GM12865 (cell line): ENCODE results near the gene PDZD2.
"Not testable (repeated sequence)": the region's sequence is repeated elsewhere in the genome, so short reads cannot be mapped to it uniquely, and the experiment has no call there.

ENCODE experiments used
- DNase-seq: peaks from one replicate; pipeline ENCODE4 v3.0.0; 2010; ENCODE audit warnings: low read depth
- H3K4me3 ChIP-seq: 2 replicates; pipeline ENCODE4 v1.5.1; 2011; ENCODE audit warnings: mild to moderate bottlenecking, low read depth, low read length, control low read depth
- TF ChIP-seq, protein P1 (sequence below): IDR thresholded peaks from 2 replicates; pipeline ENCODE4 v1.5.1; 2011; ENCODE audit warnings: low read length, control low read depth, low read depth, inconsistent platforms; ENCODE audit not compliant: insufficient read depth; ENCODE audit errors: missing control alignments

Gene PDZD2

DNA sequence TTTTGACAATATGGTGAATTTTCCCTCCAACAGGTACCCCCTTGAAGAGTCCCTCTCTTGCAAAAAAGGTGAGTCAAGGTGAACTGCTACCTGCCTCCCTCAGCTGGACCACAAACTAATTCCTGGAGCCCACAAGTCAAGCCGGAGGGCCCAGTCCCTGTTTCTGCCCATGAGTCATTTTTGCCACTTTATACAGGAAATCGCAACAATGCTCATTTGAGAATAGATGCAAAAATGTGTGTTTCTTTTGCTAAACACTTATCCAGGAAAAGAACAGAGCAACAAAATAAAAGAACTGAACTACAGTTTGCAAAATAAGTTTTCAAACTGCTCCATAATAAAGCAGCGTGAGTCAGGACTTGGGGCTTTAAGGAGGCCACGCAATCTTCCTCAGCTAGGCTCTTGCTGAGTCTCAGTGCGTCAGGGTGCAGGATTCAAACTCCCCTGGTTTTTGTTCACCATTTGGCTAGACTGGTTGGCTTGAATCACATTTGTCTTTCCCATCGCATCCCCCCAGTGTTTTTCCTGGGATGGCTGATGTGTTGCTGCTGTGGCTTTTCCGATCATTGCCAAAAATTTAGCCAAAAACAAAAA, 432.5 kb downstream of the PDZD2 start:
- H3K4me3 ChIP-seq: no peak overlapping the region
- DNase-seq: no peak
- TF ChIP-seq, protein P1, sequence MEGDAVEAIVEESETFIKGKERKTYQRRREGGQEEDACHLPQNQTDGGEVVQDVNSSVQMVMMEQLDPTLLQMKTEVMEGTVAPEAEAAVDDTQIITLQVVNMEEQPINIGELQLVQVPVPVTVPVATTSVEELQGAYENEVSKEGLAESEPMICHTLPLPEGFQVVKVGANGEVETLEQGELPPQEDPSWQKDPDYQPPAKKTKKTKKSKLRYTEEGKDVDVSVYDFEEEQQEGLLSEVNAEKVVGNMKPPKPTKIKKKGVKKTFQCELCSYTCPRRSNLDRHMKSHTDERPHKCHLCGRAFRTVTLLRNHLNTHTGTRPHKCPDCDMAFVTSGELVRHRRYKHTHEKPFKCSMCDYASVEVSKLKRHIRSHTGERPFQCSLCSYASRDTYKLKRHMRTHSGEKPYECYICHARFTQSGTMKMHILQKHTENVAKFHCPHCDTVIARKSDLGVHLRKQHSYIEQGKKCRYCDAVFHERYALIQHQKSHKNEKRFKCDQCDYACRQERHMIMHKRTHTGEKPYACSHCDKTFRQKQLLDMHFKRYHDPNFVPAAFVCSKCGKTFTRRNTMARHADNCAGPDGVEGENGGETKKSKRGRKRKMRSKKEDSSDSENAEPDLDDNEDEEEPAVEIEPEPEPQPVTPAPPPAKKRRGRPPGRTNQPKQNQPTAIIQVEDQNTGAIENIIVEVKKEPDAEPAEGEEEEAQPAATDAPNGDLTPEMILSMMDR: no peak

DNA sequence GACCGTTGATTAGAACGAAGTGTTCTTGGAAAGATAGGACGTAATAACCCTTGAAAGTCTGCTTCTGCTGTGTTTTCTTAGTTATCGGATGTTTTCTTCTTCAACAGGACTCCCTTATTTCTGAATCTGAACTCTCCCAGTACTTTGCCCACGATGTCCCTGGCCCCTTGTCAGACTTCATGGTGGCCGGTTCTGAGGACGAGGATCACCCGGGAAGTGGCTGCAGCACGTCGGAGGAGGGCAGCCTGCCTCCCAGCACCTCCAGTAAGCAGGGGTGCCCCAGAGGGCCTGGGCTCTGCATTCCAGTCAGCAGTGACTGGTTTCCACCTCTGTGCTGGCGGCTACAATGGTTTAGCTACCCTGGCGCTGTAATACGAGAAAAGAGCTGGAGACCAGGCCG, 433.1 kb downstream of the PDZD2 start:
- DNase-seq: no peak
- H3K4me3 ChIP-seq: no peak overlapping the region
- TF ChIP-seq, protein P1: no peak

DNA sequence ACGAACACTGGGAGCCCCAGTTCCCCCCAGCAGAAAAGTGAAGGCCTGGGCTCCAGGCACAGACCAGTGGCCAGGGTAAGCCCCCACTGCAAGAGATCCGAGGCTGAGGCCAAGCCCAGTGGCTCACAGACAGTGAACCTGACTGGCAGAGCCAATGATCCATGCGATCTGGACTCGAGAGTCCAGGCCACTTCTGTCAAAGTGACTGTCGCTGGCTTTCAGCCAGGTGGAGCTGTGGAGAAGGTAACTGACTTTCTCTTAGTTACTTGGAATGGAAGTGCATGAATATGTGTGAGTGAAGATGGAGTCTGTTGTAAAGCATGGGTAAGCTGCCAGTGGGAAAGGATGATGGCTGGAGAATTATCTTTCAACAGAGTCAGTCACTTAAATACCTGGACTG, 435.5 kb downstream of the PDZD2 start:
- TF ChIP-seq, protein P1: no peak
- H3K4me3 ChIP-seq: no peak overlapping the region
- DNase-seq: no peak

DNA sequence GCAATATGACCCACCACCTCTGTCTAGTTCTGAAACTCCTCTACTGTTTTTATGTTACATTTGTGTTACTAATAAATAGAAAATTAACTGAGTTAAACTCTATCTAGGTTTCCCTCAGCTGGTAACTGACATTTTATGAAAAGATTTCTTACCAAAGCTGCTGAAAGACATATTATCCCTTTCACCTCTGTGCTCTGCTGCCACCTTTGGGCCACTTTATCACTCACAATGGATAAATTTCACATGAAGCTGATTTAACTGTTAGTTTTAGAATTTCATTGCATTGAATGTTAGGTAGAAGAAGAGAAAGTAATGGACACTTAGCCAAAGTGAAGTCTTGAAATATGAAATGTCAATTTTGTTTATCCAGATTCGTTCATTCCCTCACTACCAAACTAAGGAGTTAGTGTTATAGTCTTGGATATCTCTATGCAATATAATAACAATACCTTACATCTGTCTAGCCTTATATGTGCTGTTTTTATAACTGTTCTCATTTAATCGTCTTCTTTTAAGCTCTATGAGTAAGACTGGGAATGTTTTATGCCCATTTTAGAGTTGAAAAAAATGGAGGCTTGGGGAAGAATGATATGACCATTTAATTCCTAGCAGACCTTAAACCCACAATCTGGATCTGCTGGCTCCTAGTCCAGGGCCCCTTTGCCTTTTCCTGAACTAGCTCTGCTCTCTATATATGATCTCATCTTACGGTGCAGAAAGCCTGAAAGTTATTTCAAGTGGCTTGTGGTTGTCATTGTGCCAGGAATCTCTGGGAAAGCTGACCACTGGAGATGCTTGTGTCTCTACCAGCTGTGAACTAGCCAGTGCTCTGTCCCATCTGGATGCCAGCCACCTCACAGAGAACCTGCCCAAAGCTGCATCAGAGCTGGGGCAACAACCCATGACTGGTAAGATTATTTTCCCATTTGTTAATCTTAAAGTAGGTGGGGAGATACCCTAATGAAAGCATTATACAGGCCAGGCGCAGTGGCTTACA, 438.1 kb downstream of the PDZD2 start:
- peak; percentile 54 for DNase-seq
- no peak overlapping the region for H3K4me3 ChIP-seq
- TF ChIP-seq, protein P1: peak; percentile 67

DNA sequence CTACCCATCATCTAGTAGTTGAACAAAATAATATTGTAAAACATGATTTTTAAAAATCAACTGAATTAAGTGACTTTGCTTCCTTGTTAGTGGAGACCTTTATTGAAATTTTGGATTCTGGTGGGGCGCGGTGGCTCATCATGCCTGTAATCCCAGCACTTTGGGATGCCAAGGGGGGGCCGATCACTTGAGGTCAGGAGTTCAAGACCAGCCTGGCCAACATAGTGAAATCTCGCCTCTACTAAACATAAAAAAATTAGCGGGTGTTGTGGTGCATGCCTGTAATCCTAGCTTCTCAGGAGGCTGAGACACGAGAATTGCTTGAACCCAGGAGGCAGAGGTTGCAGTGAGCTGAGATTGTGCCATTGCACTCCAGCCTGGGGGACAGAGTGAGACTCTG, 439.9 kb downstream of the PDZD2 start:
- H3K4me3 ChIP-seq, DNase-seq: not testable (repeated sequence)

DNA sequence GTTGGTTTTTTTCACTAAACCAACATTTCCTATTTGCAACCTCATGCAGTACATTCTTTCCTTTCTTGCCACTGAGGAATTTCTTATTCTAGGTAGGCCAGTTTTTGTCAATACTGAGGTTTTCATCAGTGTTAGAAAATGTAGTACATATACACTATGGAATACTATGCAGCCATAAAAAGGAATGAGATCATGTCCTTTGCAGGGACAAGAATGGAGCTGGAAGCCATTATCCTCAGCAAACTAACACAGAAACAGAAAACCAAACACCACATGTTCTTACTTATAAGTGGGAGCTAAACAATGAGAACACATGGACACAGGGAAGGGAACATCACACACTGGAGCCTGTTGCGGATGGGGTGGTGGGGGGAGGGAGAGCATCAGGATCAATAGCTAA, 441.6 kb downstream of the PDZD2 start:
- DNase-seq, H3K4me3 ChIP-seq: not testable (repeated sequence)

DNA sequence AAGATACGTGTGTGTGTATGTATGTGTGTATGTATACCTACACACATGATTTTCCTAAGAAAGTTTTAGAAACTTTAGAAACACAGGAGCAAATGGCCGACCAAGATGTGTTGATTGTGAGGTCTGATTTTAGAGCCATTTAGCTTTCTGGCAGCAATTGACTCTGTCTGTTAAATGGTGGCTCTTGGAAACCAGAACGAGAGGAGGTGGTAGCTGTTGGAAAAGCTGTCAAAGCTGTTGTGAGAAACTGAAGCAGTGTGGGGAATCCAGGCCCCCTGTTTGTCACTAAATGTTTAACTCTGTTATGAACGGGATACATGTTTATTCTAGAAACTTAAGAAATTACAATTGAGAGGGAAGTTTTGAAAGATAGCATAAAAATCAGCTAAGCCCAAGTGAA, 443.8 kb downstream of the PDZD2 start:
- TF ChIP-seq, protein P1: no peak
- no peak for DNase-seq
- no peak overlapping the region for H3K4me3 ChIP-seq
